Measurements from ENCODE around the gene ATXN1L. TPM values are rescaled to one million over a fixed set of nuclear protein-coding genes. Genes with fewer than 3 reads are reported as not detected.

The ATXN1L gene
- total RNA-seq, 4 donors from 2014 or later: 26.5 to 43.3 (median 37.2) TPM

DNA sequence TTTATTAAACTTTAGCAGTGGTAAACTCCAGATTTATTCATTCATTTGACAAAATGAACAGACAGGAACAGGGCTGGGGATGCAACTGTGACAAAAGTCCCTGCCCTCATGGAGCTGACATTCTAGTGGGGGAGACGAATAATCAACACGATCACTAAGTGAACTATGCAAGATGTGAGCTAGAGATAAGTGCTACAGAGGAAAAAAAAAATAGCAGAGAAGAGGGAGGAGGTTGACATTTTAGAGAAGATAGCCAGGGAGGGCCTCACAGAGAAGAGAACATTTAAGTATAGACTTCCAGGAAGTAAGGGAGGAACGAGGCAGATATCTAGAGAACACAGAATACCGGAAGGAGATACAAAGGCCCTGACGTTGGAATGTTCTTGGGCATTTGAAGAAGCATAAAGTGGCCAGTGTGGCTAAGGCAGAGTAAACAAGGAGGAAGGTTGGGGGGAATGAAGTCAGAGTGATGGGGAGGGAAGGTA, 19.2 kb upstream of the ATXN1L start:
- TF ChIP-seq, protein P1, sequence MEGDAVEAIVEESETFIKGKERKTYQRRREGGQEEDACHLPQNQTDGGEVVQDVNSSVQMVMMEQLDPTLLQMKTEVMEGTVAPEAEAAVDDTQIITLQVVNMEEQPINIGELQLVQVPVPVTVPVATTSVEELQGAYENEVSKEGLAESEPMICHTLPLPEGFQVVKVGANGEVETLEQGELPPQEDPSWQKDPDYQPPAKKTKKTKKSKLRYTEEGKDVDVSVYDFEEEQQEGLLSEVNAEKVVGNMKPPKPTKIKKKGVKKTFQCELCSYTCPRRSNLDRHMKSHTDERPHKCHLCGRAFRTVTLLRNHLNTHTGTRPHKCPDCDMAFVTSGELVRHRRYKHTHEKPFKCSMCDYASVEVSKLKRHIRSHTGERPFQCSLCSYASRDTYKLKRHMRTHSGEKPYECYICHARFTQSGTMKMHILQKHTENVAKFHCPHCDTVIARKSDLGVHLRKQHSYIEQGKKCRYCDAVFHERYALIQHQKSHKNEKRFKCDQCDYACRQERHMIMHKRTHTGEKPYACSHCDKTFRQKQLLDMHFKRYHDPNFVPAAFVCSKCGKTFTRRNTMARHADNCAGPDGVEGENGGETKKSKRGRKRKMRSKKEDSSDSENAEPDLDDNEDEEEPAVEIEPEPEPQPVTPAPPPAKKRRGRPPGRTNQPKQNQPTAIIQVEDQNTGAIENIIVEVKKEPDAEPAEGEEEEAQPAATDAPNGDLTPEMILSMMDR (IDR thresholded peaks at IDR 0.05; ENCODE audit: low read depth): no peak

DNA sequence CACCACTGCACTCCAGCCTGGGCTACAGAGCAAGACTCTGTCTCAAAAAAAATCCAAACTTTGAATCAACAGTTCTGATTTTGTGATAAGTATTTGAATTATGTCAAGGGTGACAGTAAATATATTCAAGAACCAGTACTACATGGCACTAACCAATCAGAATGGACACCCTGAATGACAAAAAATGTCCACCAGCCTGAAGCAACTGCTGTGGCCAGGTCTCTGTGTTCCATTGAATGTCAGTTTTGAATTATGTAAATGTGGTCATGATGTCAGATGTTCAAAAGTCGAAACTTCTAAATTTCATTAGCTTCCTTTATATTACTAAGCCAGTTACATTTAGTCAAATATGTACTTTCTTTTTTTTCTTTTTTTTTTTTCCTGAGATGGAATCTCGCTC, 15.4 kb upstream of the ATXN1L start:
- TF ChIP-seq, protein P1 (IDR thresholded peaks at IDR 0.05; ENCODE audit: low read depth): no peak

DNA sequence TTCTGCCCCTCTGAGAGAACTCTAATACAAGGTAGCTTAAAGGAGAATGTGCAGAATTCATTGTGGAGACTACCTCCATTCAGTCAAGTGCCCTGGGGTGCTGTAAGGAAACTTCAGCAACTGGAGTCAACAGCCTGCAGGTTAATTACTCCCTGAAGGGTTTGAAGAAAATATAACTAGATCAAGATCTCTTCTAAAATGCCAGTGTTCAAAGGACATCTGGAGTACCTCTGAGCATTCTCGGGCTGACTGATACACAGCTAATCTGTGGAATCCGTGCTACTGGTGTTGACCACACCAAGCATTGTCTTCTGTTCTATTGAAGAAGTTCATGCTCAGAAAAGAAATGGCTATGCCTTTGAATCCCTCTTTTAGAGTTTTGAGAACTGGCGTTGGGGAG, 11.5 kb upstream of the ATXN1L start:
- TF ChIP-seq, protein P1 (IDR thresholded peaks at IDR 0.05; ENCODE audit: low read depth): no peak

DNA sequence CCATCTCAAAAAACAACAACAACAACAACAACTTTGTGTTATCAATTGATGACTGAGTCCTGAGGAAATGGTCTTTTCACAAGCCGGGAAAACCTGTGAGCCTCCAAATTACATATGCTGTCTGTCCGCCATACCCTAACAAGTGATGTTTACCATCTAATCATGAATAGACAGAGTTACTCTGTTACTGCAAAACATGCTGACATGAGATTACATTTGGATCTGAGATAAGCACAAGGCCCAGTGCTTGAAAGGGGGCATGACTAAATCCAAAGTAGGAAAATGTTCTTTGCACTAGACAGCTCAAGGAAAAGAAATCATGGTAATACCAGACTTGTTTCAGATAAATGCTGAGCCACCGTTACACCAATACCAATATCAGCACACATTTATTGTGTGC, 8.6 kb upstream of the ATXN1L start:
- TF ChIP-seq, protein P1 (IDR thresholded peaks at IDR 0.05; ENCODE audit: low read depth): no peak

DNA sequence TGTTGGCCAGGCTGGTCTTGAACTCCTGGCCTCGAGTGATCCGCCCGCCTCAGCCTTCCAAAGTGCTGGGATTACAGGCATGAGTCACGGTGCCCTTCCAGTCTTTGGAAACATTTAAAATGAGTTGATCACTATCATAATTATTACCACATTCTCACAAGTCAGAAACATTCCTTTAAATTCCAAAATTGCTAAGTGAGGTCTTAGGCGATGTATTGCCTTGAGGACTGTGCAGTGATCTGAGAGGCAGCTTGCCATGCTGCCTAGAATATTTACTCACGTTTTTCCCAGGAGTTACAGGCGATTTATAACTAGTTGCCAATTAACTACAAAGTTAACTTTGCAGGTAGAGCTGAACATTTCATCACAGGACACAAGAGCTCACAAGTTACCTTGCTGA, 5.7 kb upstream of the ATXN1L start:
- TF ChIP-seq, protein P1 (IDR thresholded peaks at IDR 0.05; ENCODE audit: low read depth): no peak

DNA sequence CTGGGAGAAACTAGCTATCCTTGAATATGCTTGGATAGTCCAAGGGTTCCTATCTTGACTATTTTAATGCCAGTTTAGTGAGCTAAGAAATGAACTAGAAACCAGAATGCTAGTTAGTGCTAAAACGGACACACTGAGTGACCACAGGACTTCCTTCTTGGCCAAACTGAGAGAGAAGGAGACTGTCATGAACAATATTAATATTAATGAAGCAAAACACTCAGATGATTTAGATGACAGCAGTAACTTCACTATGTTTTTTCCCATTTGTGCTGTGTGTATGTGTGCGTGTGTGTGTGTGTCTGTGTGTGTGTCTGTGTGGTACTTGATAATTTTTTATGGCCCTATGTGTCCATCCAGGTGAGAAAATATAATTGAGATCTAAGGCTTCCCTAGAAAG, 2.2 kb upstream of the ATXN1L start:
- TF ChIP-seq, protein P1 (IDR thresholded peaks at IDR 0.05; ENCODE audit: low read depth): no peak

DNA sequence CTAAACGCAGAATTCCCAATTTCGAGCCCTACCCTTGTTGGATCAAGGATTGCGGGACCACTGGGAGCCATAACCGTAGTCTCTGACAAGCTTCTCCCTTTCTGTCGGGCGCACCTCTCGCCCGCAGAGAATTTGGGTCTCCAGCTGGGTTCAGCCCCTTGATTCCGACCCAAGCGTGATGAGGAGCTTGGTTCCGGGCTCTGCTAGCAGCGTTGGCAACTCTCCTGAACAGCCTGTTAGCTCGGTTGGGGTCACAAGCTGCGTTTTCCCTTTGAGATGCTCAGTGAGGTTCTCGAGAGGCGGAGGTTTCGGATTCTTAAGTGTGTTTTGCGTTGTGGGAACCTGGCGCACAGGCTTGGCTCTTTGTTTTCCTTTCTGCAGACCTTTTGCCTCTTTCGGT, 655 bp downstream of the ATXN1L start:
- TF ChIP-seq, protein P1 (IDR thresholded peaks at IDR 0.05; ENCODE audit: low read depth): no peak

Measured in subcutaneous adipose tissue (tissue), 4 donors.